SK-N-SH (cell line): ENCODE measurements around the gene DBNL. TPM values are rescaled to one million over a fixed set of nuclear protein-coding genes. Genes with fewer than 3 reads are reported as not detected.

Experiments used
- CTCF ChIA-PET: fragments of 300-600, 350-600 bp; formaldehyde crosslinking; extraction: SDS; loops from one replicate; lab custom pipeline; 2021; lab: Yijun Ruan, JAX
- POLR2A ChIA-PET: fragments of 350-600 bp; sonication (Branson Sonifier 250); formaldehyde crosslinking; extraction: SDS; loops from one replicate; lab custom pipeline; 2020; ENCODE audit warnings: antibody characterized with exemption, inconsistent platforms; lab: Yijun Ruan, JAX
- DNase-seq: peaks from one replicate; pipeline ENCODE4 v3.0.0; 2012
- H2AFZ ChIP-seq: fragments of 200-600 bp; sonication (generic); 2 replicates; pipeline ENCODE4 v1.8.1; 2016; ENCODE audit warnings: antibody characterized with exemption, mild to moderate bottlenecking, low read depth
- H3F3A ChIP-seq: fragments of 200-600 bp; sonication (generic); replicated peaks from 2 replicates; pipeline ENCODE3; 2016; ENCODE audit warnings: antibody characterized with exemption, mild to moderate bottlenecking; ENCODE audit not compliant: insufficient read depth
- H3K27ac ChIP-seq, 2 experiments: fragments of 200-500 bp in 1 of 2; fragments of 200-600 bp in 1 of 2; sonication (Bioruptor generic) in 1 of 2; sonication (generic), shearing (Covaris generic) in 1 of 2; 2 replicates each; pipeline versions ENCODE4 v1.5.1 to v1.6.1; 2014 to 2016; ENCODE audit warnings: low read depth in 2 of 2, inconsistent platforms in 1 of 2, low read length in 1 of 2, mild to moderate bottlenecking in 1 of 2, mixed read lengths in 1 of 2
- H3K27me3 ChIP-seq: fragments of 200-600 bp; sonication (generic), shearing (Covaris generic); 2 replicates; pipeline ENCODE4 v1.6.1; 2016; ENCODE audit warnings: mixed run types; ENCODE audit not compliant: insufficient read depth
- H3K36me3 ChIP-seq, 2 experiments: fragments of 200-500 bp in 1 of 2; fragments of 200-600 bp in 1 of 2; sonication (Bioruptor generic) in 1 of 2; sonication (generic) in 1 of 2; replicated peaks in 1 of 2; 2 replicates each; pipeline versions ENCODE3 to v1.5.1; 2014 to 2016; ENCODE audit warnings: low read length in 1 of 2, mild to moderate bottlenecking in 1 of 2; ENCODE audit not compliant: insufficient read depth in 2 of 2, control insufficient read depth in 1 of 2
- H3K4me1 ChIP-seq, 2 experiments: fragments of 200-500 bp in 1 of 2; fragments of 200-600 bp in 1 of 2; sonication (Bioruptor generic) in 1 of 2; sonication (generic), shearing (Covaris generic) in 1 of 2; 2 replicates each; pipeline versions ENCODE4 v1.5.1 to v1.6.1; 2014 to 2016; ENCODE audit warnings: low read depth in 1 of 2, low read length in 1 of 2, mixed run types in 1 of 2; ENCODE audit not compliant: insufficient read depth in 2 of 2, control insufficient read depth in 1 of 2
- H3K4me2 ChIP-seq: fragments of 200-600 bp; sonication (generic), shearing (Covaris generic); 2 replicates; pipeline ENCODE4 v1.6.1; 2017; ENCODE audit warnings: mixed run types
- H3K4me3 ChIP-seq, 2 experiments: fragments of 200-500 bp in 1 of 2; fragments of 200-600 bp in 1 of 2; sonication (Bioruptor generic) in 1 of 2; sonication (generic), shearing (Covaris generic) in 1 of 2; 2 replicates each; pipeline versions ENCODE4 v1.5.1 to v1.8.1; 2014 to 2016; ENCODE audit warnings: low read depth in 2 of 2, inconsistent platforms in 1 of 2, low read length in 1 of 2, mild to moderate bottlenecking in 1 of 2, mixed read lengths in 1 of 2, moderate library complexity in 1 of 2
- H3K79me2 ChIP-seq: fragments of 200-600 bp; sonication (generic); 2 replicates; pipeline ENCODE4 v1.8.1; 2017; ENCODE audit warnings: mild to moderate bottlenecking; ENCODE audit not compliant: insufficient read depth
- H3K9ac ChIP-seq: fragments of 200-600 bp; sonication (generic); 2 replicates; pipeline ENCODE4 v1.6.1; 2017; ENCODE audit warnings: mixed run types
- H3K9me2 ChIP-seq: fragments of 200-600 bp; sonication (generic); 2 replicates; pipeline ENCODE4 v1.6.1; 2017; ENCODE audit warnings: mixed run types
- H3K9me3 ChIP-seq: fragments of 200-600 bp; sonication (generic); 2 replicates; pipeline ENCODE4 v1.6.1; 2017; ENCODE audit warnings: mixed run types, mild to moderate bottlenecking, moderate library complexity
- H4K20me1 ChIP-seq: fragments of 200-600 bp; sonication (generic); 2 replicates; pipeline ENCODE4 v1.6.1; 2017; ENCODE audit warnings: mild to moderate bottlenecking, mixed run types; ENCODE audit not compliant: insufficient read depth
- ELF1 ChIP-seq: IDR thresholded peaks from 2 replicates; pipeline ENCODE4 v1.4.0; 2012
- IRF3 ChIP-seq: fragments of 150-350 bp; IDR thresholded peaks from 2 replicates; pipeline ENCODE4 v1.6.1; 2016; ENCODE audit warnings: mild to moderate bottlenecking, low read depth, low read length
- JUND ChIP-seq: IDR thresholded peaks from 2 replicates; pipeline ENCODE4 v1.4.0; 2012
- MAX ChIP-seq: IDR thresholded peaks from 2 replicates; pipeline ENCODE4 v1.4.0; 2012; ENCODE audit warnings: low read depth
- NRF1 ChIP-seq: IDR thresholded peaks from 2 replicates; pipeline ENCODE4 v1.6.1; 2012; ENCODE audit warnings: low read depth, mild to moderate bottlenecking, low read length
- POLR2AphosphoS5 ChIP-seq: IDR thresholded peaks from 2 replicates; pipeline ENCODE4 v1.6.1; 2012; ENCODE audit warnings: low read depth, low read length
- REST ChIP-seq: IDR thresholded peaks from 2 replicates; pipeline ENCODE4 v1.6.1; 2012; ENCODE audit warnings: mild to moderate bottlenecking, low read depth, low read length, moderate library complexity
- SIN3A ChIP-seq: IDR thresholded peaks from 2 replicates; pipeline ENCODE4 v1.6.1; 2012; ENCODE audit warnings: low read depth, mild to moderate bottlenecking, low read length, moderate library complexity, borderline replicate concordance
- SMC3 ChIP-seq: IDR thresholded peaks from 2 replicates; pipeline ENCODE4 v1.6.1; 2012; ENCODE audit warnings: low read depth, low read length, improper control_type of control experiment
- TAF1 ChIP-seq: IDR thresholded peaks from 2 replicates; pipeline ENCODE4 v1.6.1; 2012; ENCODE audit warnings: low read depth, mild to moderate bottlenecking, low read length, moderate library complexity, borderline replicate concordance
- USF2 ChIP-seq: fragments of 150-350 bp; IDR thresholded peaks from 2 replicates; pipeline ENCODE4 v1.6.1; 2017; ENCODE audit warnings: antibody characterized with exemption, low read length, low read depth, borderline replicate concordance
- YY1 ChIP-seq: IDR thresholded peaks from 2 replicates; pipeline ENCODE4 v1.4.0; 2012; ENCODE audit warnings: low read depth, mild to moderate bottlenecking
- ZBTB33 ChIP-seq: IDR thresholded peaks from 2 replicates; pipeline ENCODE4 v1.4.0; 2012; ENCODE audit warnings: low read depth, borderline replicate concordance
- WGBS: methylation state at CpG from one replicate; pipeline ENCODE4 v1.1.6; 2017; ENCODE audit warnings: low lambda C conversion rate; 5-methylcytosine and 5-hydroxymethylcytosine counted together
- polyA plus RNA-seq, 3 experiments: library from polyadenylated mRNA; depleted of rRNA; stranded (reverse); fragments of >200 nt; gene quantifications; 2 replicates each; pipeline ENCODE4 v1.2.3, GENCODE V29; 2012

DBNL gene
- polyA plus RNA-seq, 1 of the 3 experiments (the other 2 are of a cell fraction), result 244 TPM

- Histone ChIP-seq H3K9me2 (no peaks in the 10 kb centered on the region), H3K79me2 (peaks cover 80% of the 10 kb centered on the region), H3K4me1 (no peaks in the 10 kb centered on the region), H3F3A (no peaks in the 10 kb centered on the region), H3K27me3 (no peaks in the 10 kb centered on the region)
- 95% methylated on average over 12 of the region's 12 CpGs for WGBS
- no peak for TF ChIP-seq SIN3A
- TF ChIP-seq ELF1, result no peak
- peak; percentile 65; the same call in 1 of the 2 replicates for TF ChIP-seq REST
- TF ChIP-seq POLR2AphosphoS5, result no peak
- TF ChIP-seq, all 33 proteins: peak for 1
- Histone ChIP-seq H3K9me3 (no peaks in the 10 kb centered on the region), H4K20me1 (peaks cover 69% of the 10 kb centered on the region), H3K4me2 (no peak overlapping the region), H3K9ac (no peak overlapping the region), H3K36me3 (peaks cover 59 to 77% of the 10 kb centered on the region in 2 experiments), H3K27ac (no peak overlapping the region), H3K4me3 (no peak overlapping the region), H2AFZ (no peak overlapping the region)
- no peak for DNase-seq
- POLR2A ChIA-PET, result interaction anchor here (1.0 to 2.1 kb wide), 3 partner anchors 8 to 15 kb away, joined by 3 to 7 read pairs (median 6); partner anchors contain the start of gene DBNL
- CTCF ChIA-PET, result interaction anchor here (1.3 to 2.1 kb wide), 3 partner anchors 11 to 143 kb away, joined by 3 to 6 read pairs (median 4); no protein-coding TSS in a partner anchor
Observed at GRCh38 chr7:44052771-44053365, 8.4 kb downstream of the DBNL start.

- Histone ChIP-seq H4K20me1 (peaks cover 35% of the 10 kb centered on the region; the same call in 1 of the 2 replicates), H3K79me2 (peaks cover 44% of the 10 kb centered on the region), H3K9ac (no peak overlapping the region), H3K27me3 (no peaks in the 10 kb centered on the region), H3K4me3 (no peak overlapping the region), H3K4me1 (no peaks in the 10 kb centered on the region), H3K4me2 (no peak overlapping the region), H3K27ac (no peak overlapping the region), H2AFZ (no peak overlapping the region), H3K9me2 (no peaks in the 10 kb centered on the region), H3F3A (peaks cover 4% of the 10 kb centered on the region), H3K36me3 (peaks cover 67 to 73% of the 10 kb centered on the region in 2 experiments), H3K9me3 (no peaks in the 10 kb centered on the region)
- ChIA-PET CTCF (interaction anchor here (0.6 to 1.2 kb wide), 2 partner anchors 9 to 10 kb away, joined by 3 to 4 read pairs; partner anchors contain the start of gene PGAM2), POLR2A (interaction anchor here (1.3 to 1.5 kb wide), 2 partner anchors 9 to 12 kb away, joined by 3 to 4 read pairs; partner anchors contain the start of genes DBNL and PGAM2)
- WGBS, result no CpG with 5 or more reads among the region's 7 CpGs
- DNase-seq, result no peak
- TF ChIP-seq ZBTB33 (no peak), TAF1 (no peak), USF2 (no peak), SMC3 (no peak), ELF1 (no peak), YY1 (no peak), IRF3 (no peak), NRF1 (no peak), REST (no peak), MAX (no peak), JUND (no peak)
Observed at GRCh38 chr7:44056681-44057080, 12.2 kb downstream of the DBNL start.
